Smooth muscle cell (in vitro differentiated cells): ENCODE measurements around the gene PAK5. TPM values are rescaled to one million over a fixed set of nuclear protein-coding genes. Genes with fewer than 3 reads are reported as not detected.

ENCODE experiments used
- DNase-seq: peaks from one replicate; lab custom pipeline; 2025; ENCODE audit not compliant: unreplicated experiment; lab: John Stamatoyannopoulos, UW
- H2AFZ ChIP-seq: fragments of 200-600 bp; sonication (generic); 2 replicates; pipeline ENCODE4 v1.6.0; 2016; ENCODE audit warnings: antibody characterized with exemption, low read depth, mild to moderate bottlenecking
- H3F3A ChIP-seq: fragments of 200-600 bp; sonication (generic); 2 replicates; pipeline ENCODE4 v1.6.0; 2017; ENCODE audit warnings: antibody characterized with exemption, low read depth
- H3K27ac ChIP-seq: fragments of 200-600 bp; sonication (generic); 2 replicates; pipeline ENCODE4 v1.5.1; 2016; ENCODE audit warnings: low read depth, mild to moderate bottlenecking
- H3K27me3 ChIP-seq: fragments of 200-600 bp; sonication (generic); 2 replicates; pipeline ENCODE4 v1.6.1; 2016; ENCODE audit warnings: low read depth, mild to moderate bottlenecking
- H3K36me3 ChIP-seq: fragments of 200-600 bp; sonication (generic); 2 replicates; pipeline ENCODE4 v1.5.1; 2016; ENCODE audit warnings: low read depth
- H3K4me1 ChIP-seq: fragments of 200-600 bp; sonication (generic); 2 replicates; pipeline ENCODE4 v1.5.1; 2016; ENCODE audit warnings: low read depth
- H3K4me2 ChIP-seq: fragments of 200-600 bp; sonication (generic); 2 replicates; pipeline ENCODE4 v1.6.0; 2016; ENCODE audit warnings: mild to moderate bottlenecking
- H3K4me3 ChIP-seq: fragments of 200-600 bp; sonication (generic); 2 replicates; pipeline ENCODE4 v1.5.1; 2016; ENCODE audit warnings: mild to moderate bottlenecking
- H3K79me2 ChIP-seq: fragments of 200-600 bp; sonication (generic); 2 replicates; pipeline ENCODE4 v1.6.0; 2016; ENCODE audit warnings: low read depth, mild to moderate bottlenecking
- H3K9ac ChIP-seq: fragments of 200-600 bp; sonication (generic); 2 replicates; pipeline ENCODE4 v1.6.0; 2016; ENCODE audit warnings: low read depth
- H3K9me3 ChIP-seq: fragments of 200-600 bp; sonication (generic); replicated peaks from 2 replicates; pipeline ENCODE4 v1.5.1; 2016; ENCODE audit warnings: low read depth
- H4K20me1 ChIP-seq: fragments of 200-600 bp; sonication (generic); 2 replicates; pipeline ENCODE4 v1.6.0; 2016; ENCODE audit warnings: low read depth
- CTCF ChIP-seq: fragments of 200-600 bp; sonication (generic); IDR thresholded peaks from 2 replicates; pipeline ENCODE4 v1.5.1; 2017; ENCODE audit warnings: borderline replicate concordance, mild to moderate bottlenecking, antibody characterized with exemption; ENCODE audit not compliant: insufficient read depth, poor library complexity, severe bottlenecking
- WGBS: methylation state at CpG from one replicate; pipeline ENCODE4 v1.1.7; 2016; ENCODE audit warnings: low lambda C conversion rate; 5-methylcytosine and 5-hydroxymethylcytosine counted together
- polyA plus RNA-seq: library from polyadenylated mRNA; unstranded; fragments of >200 nt; fragmentation: Nextera tagmentation; extraction: Ambion mirVana; gene quantifications from 2 replicates; pipeline ENCODE4 v1.2.1, GENCODE V29; 2016
- total RNA-seq: library from RNA; depleted of rRNA; stranded (reverse); fragments of >200 nt; gene quantifications from 2 replicates; pipeline ENCODE4 v1.2.3, GENCODE V29; 2014

PAK5 gene
- total and polyA plus RNA-seq, 2 experiments from 2014 or later: 0.13 TPM; not detected in 1

GRCh38 chr20:9761476-9761875, 77.4 kb downstream of the PAK5 start:
- H3K36me3 ChIP-seq: no peaks in the 10 kb centered on the region

GRCh38 chr20:9759392-9759791, 79.5 kb downstream of the PAK5 start:
- Histone ChIP-seq H3F3A (no peaks in the 10 kb centered on the region), H3K9me3 (peaks cover 4% of the 10 kb centered on the region), H3K27ac (no peak overlapping the region), H3K79me2 (no peaks in the 10 kb centered on the region), H3K36me3 (no peaks in the 10 kb centered on the region), H4K20me1 (no peaks in the 10 kb centered on the region), H3K4me1 (no peaks in the 10 kb centered on the region), H3K4me3 (no peak overlapping the region), H3K9ac (no peak overlapping the region), H2AFZ (no peak overlapping the region), H3K4me2 (no peak overlapping the region), H3K27me3 (peaks cover 14% of the 10 kb centered on the region)
- no peak for TF ChIP-seq CTCF
- WGBS: 68% methylated on average over 4 of the region's 4 CpGs
- no peak for DNase-seq

More at GRCh38 chr20:9761476-9761875, 77.4 kb downstream of the PAK5 start:
- no peak for TF ChIP-seq CTCF
- H3K9ac ChIP-seq: no peak overlapping the region
- no peak overlapping the region for H3K4me2 ChIP-seq
- H3K27ac ChIP-seq: no peak overlapping the region
- peaks cover 4% of the 10 kb centered on the region for H3K9me3 ChIP-seq
- H2AFZ ChIP-seq: no peak overlapping the region
- no peaks in the 10 kb centered on the region for H3F3A ChIP-seq
- no peak overlapping the region for H3K4me3 ChIP-seq
- no peak for DNase-seq
- no peaks in the 10 kb centered on the region for H4K20me1 ChIP-seq
- no peaks in the 10 kb centered on the region for H3K27me3 ChIP-seq
- WGBS: 84% methylated on average over 1 of the region's 1 CpG
- H3K79me2 ChIP-seq: no peaks in the 10 kb centered on the region
- no peaks in the 10 kb centered on the region for H3K4me1 ChIP-seq

- Histone ChIP-seq H3K4me1 (no peaks in the 10 kb centered on the region), H3K36me3 (no peaks in the 10 kb centered on the region), H3K9me3 (peaks cover 4% of the 10 kb centered on the region), H3K4me2 (no peak overlapping the region), H4K20me1 (no peaks in the 10 kb centered on the region), H3K9ac (no peak overlapping the region), H3K27ac (no peak overlapping the region), H3K4me3 (no peak overlapping the region), H3K79me2 (no peaks in the 10 kb centered on the region), H2AFZ (no peak overlapping the region), H3K27me3 (peaks cover 14% of the 10 kb centered on the region), H3F3A (no peaks in the 10 kb centered on the region)
- no peak for DNase-seq
- TF ChIP-seq CTCF: no peak
- WGBS: 84% methylated on average over 1 of the region's 1 CpG
Observed at GRCh38 chr20:9758752-9759151, 80.1 kb downstream of the PAK5 start.

- Histone ChIP-seq H3K4me1 (no peaks in the 10 kb centered on the region), H3K9me3 (no peaks in the 10 kb centered on the region), H3K27ac (no peak overlapping the region), H3K79me2 (no peaks in the 10 kb centered on the region), H4K20me1 (no peaks in the 10 kb centered on the region), H3F3A (no peaks in the 10 kb centered on the region), H3K4me2 (no peak overlapping the region), H2AFZ (no peak overlapping the region), H3K4me3 (no peak overlapping the region), H3K9ac (no peak overlapping the region), H3K27me3 (peaks cover 18% of the 10 kb centered on the region), H3K36me3 (no peaks in the 10 kb centered on the region)
- TF ChIP-seq CTCF: no peak
- no peak for DNase-seq
- 94% methylated on average over 3 of the region's 3 CpGs for WGBS
Observed at GRCh38 chr20:9756660-9757059, 82.2 kb downstream of the PAK5 start.
